H1 (cell line): ENCODE measurements around the gene PLCH2. TPM values are rescaled to one million over a fixed set of nuclear protein-coding genes. Genes with fewer than 3 reads are reported as not detected.

ENCODE experiments used
- CTCF ChIA-PET: fragments of 300-600 bp; sonication (Branson Sonifier 250); formaldehyde crosslinking; loops from one replicate; lab custom pipeline; 2021; ENCODE audit not compliant: partially characterized antibody; lab: Charles Lee
- POLR2A ChIA-PET: fragments of 300-600 bp; sonication (Branson Sonifier 250); formaldehyde crosslinking; loops from one replicate; lab custom pipeline; 2021; ENCODE audit warnings: inconsistent platforms; ENCODE audit not compliant: partially characterized antibody; lab: Charles Lee
- DNase-seq, 2 experiments: peaks; one replicate each; pipeline versions ENCODE4 v3.0.0 to v3.0.0-alpha.2; 2010 to 2022; ENCODE audit warnings: low spot score in 2 of 2, low read depth in 1 of 2, mixed read lengths in 1 of 2
- FAIRE-seq: peaks from 2 replicates; lab custom pipeline; 2011; peaks lifted over from hg19 to GRCh38; lab: Jason Lieb, UNC
- H2AFZ ChIP-seq: 2 replicates; pipeline ENCODE4 v1.8.1; 2012; ENCODE audit warnings: low read length, inconsistent platforms
- H2AK5ac ChIP-seq: 2 replicates; pipeline ENCODE4 v1.6.1; 2013; ENCODE audit warnings: low read depth, low read length
- H2BK120ac ChIP-seq: replicated peaks from 2 replicates; pipeline ENCODE3; 2013; ENCODE audit warnings: low read depth, low read length, inconsistent platforms
- H2BK12ac ChIP-seq: 2 replicates; pipeline ENCODE4 v1.6.1; 2013; ENCODE audit warnings: low read depth, low read length
- H2BK15ac ChIP-seq: 2 replicates; pipeline ENCODE4 v1.6.1; 2013; ENCODE audit warnings: low read length
- H2BK20ac ChIP-seq: 2 replicates; pipeline ENCODE4 v1.6.1; 2013; ENCODE audit warnings: low read length
- H2BK5ac ChIP-seq: 2 replicates; pipeline ENCODE4 v1.6.1; 2013; ENCODE audit warnings: low read depth, low read length
- H3K14ac ChIP-seq: 2 replicates; pipeline ENCODE4 v1.6.1; 2013; ENCODE audit warnings: inconsistent platforms; ENCODE audit not compliant: insufficient read length
- H3K18ac ChIP-seq: 2 replicates; pipeline ENCODE4 v1.6.1; 2013; ENCODE audit warnings: low read length; ENCODE audit errors: extremely low read depth
- H3K23ac ChIP-seq: 2 replicates; pipeline ENCODE4 v1.6.1; 2013; ENCODE audit warnings: inconsistent platforms; ENCODE audit not compliant: insufficient read length
- H3K23me2 ChIP-seq: 2 replicates; pipeline ENCODE4 v1.6.1; 2013; ENCODE audit warnings: low read depth, low read length
- H3K27ac ChIP-seq: 2 replicates; pipeline ENCODE4 v1.6.1; 2011; ENCODE audit warnings: low read depth, low read length, inconsistent platforms
- H3K27me3 ChIP-seq, 4 experiments: replicated peaks in 1 of 4; 1 replicate in 1 of 4; 2 replicates in 3 of 4; pipeline versions ENCODE4 v1.6.1 to v1.8.1; 2011 to 2013; ENCODE audit warnings: low read length in 3 of 4, mild to moderate bottlenecking in 3 of 4, inconsistent platforms in 2 of 4, mixed read lengths in 2 of 4, moderate library complexity in 1 of 4; ENCODE audit not compliant: control insufficient read depth in 3 of 4, insufficient read depth in 3 of 4; ENCODE audit errors: extremely low read depth in 1 of 4
- H3K36me3 ChIP-seq, 4 experiments: 2 replicates each; pipeline versions ENCODE4 v1.6.1 to v1.8.1; 2011 to 2013; ENCODE audit warnings: mild to moderate bottlenecking in 4 of 4, low read length in 3 of 4, moderate library complexity in 2 of 4, control low read depth in 1 of 4, inconsistent platforms in 1 of 4; ENCODE audit not compliant: insufficient read depth in 4 of 4, control insufficient read depth in 2 of 4
- H3K4ac ChIP-seq: replicated peaks from 2 replicates; pipeline ENCODE3; 2013; ENCODE audit warnings: low read length, low read depth, mixed read lengths, inconsistent platforms; ENCODE audit not compliant: insufficient read length
- H3K4me1 ChIP-seq, 4 experiments: replicated peaks in 1 of 4; 1 replicate in 1 of 4; 2 replicates in 3 of 4; pipeline versions ENCODE4 v1.6.1 to v1.8.1; 2011 to 2013; ENCODE audit warnings: low read length in 3 of 4, inconsistent platforms in 2 of 4, mixed read lengths in 1 of 4; ENCODE audit not compliant: insufficient read depth in 4 of 4, control insufficient read depth in 3 of 4
- H3K4me2 ChIP-seq, 2 experiments: 2 replicates each; pipeline versions ENCODE4 v1.6.1 to v1.8.1; 2011 to 2013; ENCODE audit warnings: low read depth in 2 of 2, low read length in 2 of 2, control low read depth in 1 of 2, inconsistent platforms in 1 of 2, mild to moderate bottlenecking in 1 of 2; ENCODE audit not compliant: insufficient read depth in 1 of 2
- H3K4me3 ChIP-seq, 4 experiments: fragments of 200-600, 300-600 bp in 1 of 4; sonication (generic), shearing (Covaris generic), sonication (Bioruptor Twin) in 1 of 4; 2 replicates each; pipeline versions ENCODE4 v1.5.1 to v1.8.1; 2011 to 2016; ENCODE audit warnings: low read length in 4 of 4, low read depth in 3 of 4, control low read depth in 2 of 4, inconsistent platforms in 2 of 4, mild to moderate bottlenecking in 2 of 4, mixed read lengths in 1 of 4, moderate library complexity in 1 of 4; ENCODE audit not compliant: insufficient read depth in 2 of 4; ENCODE audit errors: extremely low read depth in 1 of 4
- H3K56ac ChIP-seq: replicated peaks from 2 replicates; pipeline ENCODE3; 2013; ENCODE audit warnings: low read depth, mild to moderate bottlenecking, mixed read lengths, low read length, inconsistent platforms; ENCODE audit not compliant: insufficient read length
- H3K79me1 ChIP-seq: 2 replicates; pipeline ENCODE4 v1.6.1; 2013; ENCODE audit warnings: low read depth, low read length, control low read depth
- H3K79me2 ChIP-seq, 2 experiments: 2 replicates each; pipeline versions ENCODE4 v1.6.1 to v1.8.1; 2012 to 2013; ENCODE audit warnings: low read length in 2 of 2, mild to moderate bottlenecking in 2 of 2, inconsistent platforms in 1 of 2; ENCODE audit not compliant: insufficient read depth in 2 of 2, control insufficient read depth in 1 of 2
- H3K9ac ChIP-seq, 4 experiments: replicated peaks in 1 of 4; 1 replicate in 1 of 4; 2 replicates in 3 of 4; pipeline versions ENCODE4 v1.6.1 to v1.8.1; 2011 to 2013; ENCODE audit warnings: low read depth in 3 of 4, low read length in 3 of 4, control low read depth in 2 of 4, mild to moderate bottlenecking in 2 of 4, moderate library complexity in 2 of 4, inconsistent platforms in 1 of 4; ENCODE audit errors: extremely low read depth in 1 of 4
- H3K9me3 ChIP-seq, 2 experiments: 2 replicates each; pipeline versions ENCODE4 v1.6.1 to v1.8.1; 2012 to 2013; ENCODE audit warnings: mild to moderate bottlenecking in 2 of 2, moderate library complexity in 2 of 2, control low read depth in 1 of 2, inconsistent platforms in 1 of 2, low read depth in 1 of 2, low read length in 1 of 2, mixed read lengths in 1 of 2; ENCODE audit not compliant: insufficient read depth in 2 of 2
- H4K20me1 ChIP-seq, 2 experiments: replicated peaks in 1 of 2; 2 replicates each; pipeline versions ENCODE3 to v1.8.1; 2011 to 2013; ENCODE audit warnings: inconsistent platforms in 2 of 2, low read length in 2 of 2, mild to moderate bottlenecking in 1 of 2; ENCODE audit not compliant: insufficient read depth in 2 of 2, control insufficient read depth in 1 of 2
- H4K5ac ChIP-seq: 2 replicates; pipeline ENCODE4 v1.6.1; 2013; ENCODE audit warnings: low read length, low read depth, mixed read lengths, inconsistent platforms; ENCODE audit not compliant: insufficient read length
- H4K8ac ChIP-seq: 2 replicates; pipeline ENCODE4 v1.8.0; 2013; ENCODE audit warnings: mild to moderate bottlenecking, moderate library complexity, low read length, inconsistent platforms; ENCODE audit not compliant: insufficient read depth; ENCODE audit errors: extremely low read depth
- H4K91ac ChIP-seq: replicated peaks from 2 replicates; pipeline ENCODE3; 2013; ENCODE audit warnings: low read length, mixed read lengths, inconsistent platforms; ENCODE audit not compliant: insufficient read length
- BACH1 ChIP-seq: IDR thresholded peaks from 2 replicates; pipeline ENCODE4 v1.6.1; 2012; ENCODE audit warnings: low read length, improper control_type of control experiment
- BCL11A ChIP-seq, 2 experiments: IDR thresholded peaks; one replicate each; pipeline ENCODE4 v1.6.1; 2011; ENCODE audit warnings: low read depth in 2 of 2, low read length in 2 of 2, mild to moderate bottlenecking in 2 of 2
- CEBPB ChIP-seq: IDR thresholded peaks from 2 replicates; pipeline ENCODE4 v1.6.1; 2012; ENCODE audit warnings: low read depth, low read length
- CHD1 ChIP-seq: IDR thresholded peaks from 2 replicates; pipeline ENCODE4 v1.6.1; 2012; ENCODE audit warnings: low read depth, low read length, improper control_type of control experiment
- CHD2 ChIP-seq: IDR thresholded peaks from 2 replicates; pipeline ENCODE4 v1.6.1; 2012; ENCODE audit warnings: low read length, improper control_type of control experiment
- FOSL1 ChIP-seq: IDR thresholded peaks from 2 replicates; pipeline ENCODE4 v1.6.1; 2011; ENCODE audit warnings: mild to moderate bottlenecking, low read depth, low read length, moderate library complexity; ENCODE audit not compliant: insufficient read depth
- GTF2F1 ChIP-seq: IDR thresholded peaks from 2 replicates; pipeline ENCODE4 v1.6.1; 2012; ENCODE audit warnings: low read depth, low read length, improper control_type of control experiment, borderline replicate concordance
- KDM5A ChIP-seq: fragments of 200-600 bp; IDR thresholded peaks from 2 replicates; pipeline ENCODE4 v1.7.1; 2012; ENCODE audit warnings: mild to moderate bottlenecking, low read length, inconsistent platforms, mixed read lengths
- MAFK ChIP-seq: IDR thresholded peaks from 2 replicates; pipeline ENCODE4 v1.6.1; 2012; ENCODE audit warnings: low read depth, mild to moderate bottlenecking, improper control_type of control experiment, low read length
- NANOG ChIP-seq: IDR thresholded peaks from 2 replicates; pipeline ENCODE4 v1.6.1; 2011; ENCODE audit warnings: low read length, low read depth, mild to moderate bottlenecking, inconsistent platforms; ENCODE audit not compliant: insufficient read depth, poor library complexity, severe bottlenecking
- SRF ChIP-seq: IDR thresholded peaks from 2 replicates; pipeline ENCODE4 v1.6.1; 2011; ENCODE audit warnings: mild to moderate bottlenecking, low read depth, low read length, moderate library complexity
- WGBS, 2 experiments: shearing (Covaris generic) in 1 of 2; methylation state at CpG; one replicate each; pipeline versions ENCODE4 v1.1.6 to v1.1.7; 2013 to 2015; ENCODE audit warnings: low lambda C conversion rate in 2 of 2, mixed read lengths in 2 of 2, inconsistent platforms in 1 of 2, low coverage in 1 of 2, missing lambda C conversion rate in 1 of 2; ENCODE audit not compliant: insufficient replicate concordance in 2 of 2, insufficient coverage in 1 of 2, insufficient read length in 1 of 2; ENCODE audit errors: extremely low coverage in 1 of 2, missing lambda C conversion rate in 1 of 2; 5-methylcytosine and 5-hydroxymethylcytosine counted together
- polyA plus RNA-seq, 7 experiments: library from polyadenylated mRNA; depleted of rRNA in 3 of 7; stranded (reverse) in 5 of 7; unstranded in 2 of 7; fragments of >200 nt in 5 of 7; fragments of 200-250 nt in 2 of 7; gene quantifications; 1 replicate in 5 of 7; 2 replicates in 1 of 7; 4 replicates in 1 of 7; pipeline versions ENCODE4 v1.2.1 to v1.2.3, GENCODE V29; 2011 to 2013; ENCODE audit warnings: missing spikeins in 2 of 7, mixed read lengths in 2 of 7
- total RNA-seq: library from RNA; stranded (reverse); fragmentation: NEBNext Ultra II Directional; extraction: Animal tissue kit (Norgen Biotek cat#: 25700); gene quantifications from 2 replicates; pipeline ENCODE4 v1.2.1, GENCODE V29; 2021
- TF ChIP-seq, protein P1 (sequence below): IDR thresholded peaks from 2 replicates; pipeline ENCODE4 v1.6.1; 2011; ENCODE audit warnings: low read length, improper control_type of control experiment

PLCH2 gene
- total and polyA plus RNA-seq, 2 of the 8 experiments (the other 6 are each of a cell fraction or from before 2014, with no cell fraction given): 0.14 to 0.19 TPM

GRCh38 chr1:2474104-2474844 lies 1.8 kb upstream of the PLCH2 start:
- FAIRE-seq (no peak), DNase-seq (no peak)
- Histone ChIP-seq H2BK5ac (no peak overlapping the region), H3K36me3 (no peaks in the 10 kb centered on the region), H3K14ac (no peak overlapping the region), H2BK120ac (no peak overlapping the region), H3K23me2 (no peaks in the 10 kb centered on the region), H3K79me2 (no peaks in the 10 kb centered on the region), H4K8ac (no peak overlapping the region), H3K9me3 (no peaks in the 10 kb centered on the region), H3K18ac (no peak overlapping the region; the same call in 1 of the 2 replicates), H3K4me2 (no peak overlapping the region), H3K9ac (no peak overlapping the region), H3K79me1 (no peaks in the 10 kb centered on the region), H4K5ac (no peak overlapping the region), H2AK5ac (no peak overlapping the region), H3K23ac (no peak overlapping the region), H2BK20ac (no peak overlapping the region), H2AFZ (no peak overlapping the region), H3K27me3 (no peaks in the 10 kb centered on the region; a peak in 1 of 7 replicates), H3K4me1 (peaks cover 0 to 7% (median 0%) of the 10 kb centered on the region in 4 experiments; a peak in 2 of 7 replicates), H3K56ac (no peak overlapping the region), H4K91ac (peak overlapping the region; percentile 40), H3K4ac (peak overlapping the region; percentile 69), H2BK12ac (no peak overlapping the region), H3K4me3 (no peak overlapping the region), H4K20me1 (no peaks in the 10 kb centered on the region), H2BK15ac (no peak overlapping the region), H3K27ac (no peak overlapping the region)
- whole genome bisulfite sequencing, 2 experiments: 70% methylated on average over 11 of the region's 17 CpGs; no CpG with 5 or more reads in 1 of the 2 experiments
- ChIA-PET POLR2A (no interaction called here), CTCF (interaction anchor here (0.8 to 2.0 kb wide), 4 partner anchors 15 to 87 kb away, joined by 3 to 5 read pairs (median 5); no protein-coding TSS in a partner anchor)
- TF ChIP-seq MAFK (no peak), NANOG (no peak), CHD2 (no peak), GTF2F1 (no peak), CEBPB (no peak), SRF (no peak), CHD1 (no peak), BACH1 (no peak), KDM5A (no peak), FOSL1 (no peak), BCL11A (IDR thresholded peaks at IDR 0.05; ENCODE audit: low read depth in 2 of 2, low read length in 2 of 2) (no peak)
- TF ChIP-seq, protein P1, sequence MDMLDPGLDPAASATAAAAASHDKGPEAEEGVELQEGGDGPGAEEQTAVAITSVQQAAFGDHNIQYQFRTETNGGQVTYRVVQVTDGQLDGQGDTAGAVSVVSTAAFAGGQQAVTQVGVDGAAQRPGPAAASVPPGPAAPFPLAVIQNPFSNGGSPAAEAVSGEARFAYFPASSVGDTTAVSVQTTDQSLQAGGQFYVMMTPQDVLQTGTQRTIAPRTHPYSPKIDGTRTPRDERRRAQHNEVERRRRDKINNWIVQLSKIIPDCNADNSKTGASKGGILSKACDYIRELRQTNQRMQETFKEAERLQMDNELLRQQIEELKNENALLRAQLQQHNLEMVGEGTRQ: no peak
